HG02943 (cell line): ENCODE results near the gene IGSF9B.

Experiments used
- ATAC-seq: cut with Tn5 transposase; IDR thresholded peaks from one replicate; pipeline ENCODE4 v1.9.1; 2021; ENCODE audit warnings: mild to moderate bottlenecking, low read depth, moderate library complexity; ENCODE audit not compliant: unreplicated experiment

Gene IGSF9B

GRCh38 chr11:133904818-133905515, 51.8 kb downstream of the IGSF9B start:
- no peak for ATAC-seq

DNA sequence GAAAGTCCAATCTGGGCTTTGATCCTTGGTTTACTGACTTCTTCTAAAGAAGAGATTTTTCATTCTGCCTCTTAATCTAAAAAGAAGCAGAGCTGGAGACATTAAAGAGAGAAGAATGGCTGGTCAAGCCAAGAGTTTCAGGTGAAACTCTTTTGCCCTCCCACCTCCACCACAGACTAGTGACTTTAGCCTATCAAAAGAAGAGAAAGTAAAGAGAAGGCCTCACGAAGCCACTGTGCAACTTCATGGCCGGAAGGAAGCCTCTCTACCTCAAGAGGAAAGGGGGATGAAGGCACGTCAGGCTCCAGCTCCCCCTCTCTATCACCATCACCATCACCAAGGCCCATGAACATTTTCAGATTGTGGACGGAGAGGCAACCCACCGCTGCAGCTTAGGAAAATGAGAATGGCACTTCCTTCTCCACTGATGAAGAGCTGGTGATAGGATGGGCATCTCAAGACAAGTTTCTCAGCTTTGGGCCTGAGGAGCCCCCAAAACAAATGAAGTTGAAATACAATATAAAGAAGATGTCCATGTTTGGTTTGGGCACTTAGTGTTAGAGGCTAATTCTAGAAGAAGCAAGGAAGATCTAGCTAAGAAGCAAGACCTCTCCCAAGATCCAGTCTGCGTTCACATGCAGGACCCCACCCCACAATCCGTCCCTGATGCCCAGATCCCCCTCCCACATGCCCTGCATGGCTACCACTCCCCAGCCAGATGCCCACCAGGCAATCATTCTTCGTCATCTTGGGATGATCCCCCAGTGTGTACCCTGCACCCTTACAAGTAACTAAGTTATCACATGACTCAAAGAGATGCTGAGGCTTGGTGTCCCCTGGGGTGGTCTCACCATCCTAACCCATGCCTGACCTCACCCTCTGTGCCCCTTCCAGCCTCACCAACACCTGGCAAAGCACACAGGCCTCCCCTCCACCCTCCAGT, 52.6 kb downstream of the IGSF9B start:
- no peak for ATAC-seq

DNA sequence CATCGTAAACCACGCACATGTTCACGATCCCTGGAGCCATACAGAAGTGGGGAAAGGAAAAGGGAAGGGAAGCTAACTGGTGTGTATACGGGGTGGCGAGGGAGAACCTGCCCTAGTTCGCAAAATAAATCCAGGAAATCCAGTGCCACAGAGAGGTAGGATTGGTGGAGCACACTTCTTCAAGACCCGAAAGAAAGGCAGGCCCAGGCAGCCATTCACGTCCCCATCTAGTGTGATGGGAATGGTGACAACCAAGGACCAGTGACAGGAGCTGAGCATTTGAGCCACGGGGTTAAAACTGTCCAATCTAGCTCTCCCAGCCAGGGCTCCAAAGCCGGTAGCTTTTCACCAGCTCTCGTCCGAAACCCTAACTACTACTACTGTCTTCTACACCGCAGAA, 53.7 kb downstream of the IGSF9B start:
- ATAC-seq, result no peak

- ATAC-seq, result no peak
Measured at GRCh38 chr11:133902506-133902905, 54.3 kb downstream of the IGSF9B start.

GRCh38 chr11:133901999-133902398, 54.8 kb downstream of the IGSF9B start:
- ATAC-seq, result no peak

DNA sequence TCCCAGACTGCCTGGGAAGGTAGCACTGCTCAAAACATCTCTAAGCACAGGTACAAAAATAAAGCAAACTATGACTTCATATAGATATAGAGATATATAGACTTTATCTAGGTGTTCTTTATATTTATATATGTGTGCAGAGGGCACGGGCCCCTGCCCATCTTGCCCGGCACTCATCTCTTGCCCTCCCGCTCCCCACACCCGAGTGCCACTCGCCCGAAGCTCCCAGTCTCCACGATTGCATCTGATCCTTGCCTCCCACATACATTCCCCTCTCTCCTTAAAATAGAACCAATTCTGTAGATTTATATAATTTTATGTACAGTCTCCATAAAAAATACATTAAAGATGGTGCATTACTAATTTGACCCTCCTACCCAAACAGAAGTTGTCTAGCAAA, 55.5 kb downstream of the IGSF9B start:
- ATAC-seq, result no peak

DNA sequence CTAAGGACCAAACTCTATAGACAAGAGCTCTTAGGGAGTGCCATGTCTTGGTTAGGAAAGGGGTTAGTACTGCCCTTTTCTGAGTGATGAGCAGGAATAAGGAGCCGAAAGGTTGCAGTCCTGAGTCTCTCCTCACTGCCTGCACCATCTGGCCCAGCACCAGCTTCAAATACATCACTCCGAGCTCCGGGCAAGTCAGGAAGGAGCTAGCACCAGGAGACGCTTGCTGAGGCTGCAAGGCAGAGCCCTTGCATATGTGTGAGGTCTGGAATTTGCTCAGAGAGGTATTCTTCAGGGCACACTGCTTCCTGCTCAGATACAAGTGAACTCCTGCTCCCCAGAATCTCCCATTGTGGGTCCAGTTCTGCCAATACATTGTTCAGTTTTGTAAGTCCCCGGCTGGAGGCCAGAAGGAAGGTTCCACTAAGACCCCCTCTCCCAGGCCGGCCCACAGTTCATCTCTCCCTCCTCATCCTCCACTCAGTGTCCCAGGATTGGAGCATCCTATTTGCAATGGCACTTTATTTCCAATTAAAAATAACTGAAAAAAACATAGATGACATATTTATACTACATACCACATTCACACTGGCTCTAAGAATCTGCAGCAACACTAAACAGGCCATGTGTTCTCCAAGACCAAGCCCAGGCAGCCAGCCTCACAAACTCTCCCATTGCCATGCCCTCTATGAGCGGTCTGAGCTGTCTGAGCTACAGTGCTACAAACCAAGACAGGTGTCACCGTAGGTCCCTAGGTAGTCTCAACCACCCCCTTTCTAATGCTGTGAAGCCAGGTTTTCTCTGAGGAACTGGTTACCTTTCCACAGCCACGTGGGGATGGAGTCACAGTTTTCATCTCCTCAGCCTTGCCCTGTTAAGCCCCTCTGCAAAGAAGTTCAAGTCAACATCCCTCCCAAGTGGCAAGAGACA, 56.3 kb downstream of the IGSF9B start:
- no peak for ATAC-seq

DNA sequence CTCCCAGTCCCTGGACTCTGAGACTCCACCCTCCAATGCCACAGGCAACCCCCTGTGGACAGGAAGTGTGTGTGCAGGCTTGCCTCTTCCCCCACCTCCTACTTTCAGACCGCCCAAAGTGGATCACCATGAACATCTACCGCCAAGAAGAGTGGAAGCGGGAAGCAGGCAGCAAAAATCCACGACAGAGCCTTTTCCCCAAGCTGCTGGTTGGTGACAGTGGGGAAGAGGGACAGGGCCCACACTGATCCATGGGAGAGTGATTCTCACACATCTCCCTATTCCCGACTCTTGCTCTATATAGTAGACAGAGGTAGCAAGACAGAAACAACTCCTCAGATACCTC, 58.0 kb downstream of the IGSF9B start:
- ATAC-seq, result no peak

DNA sequence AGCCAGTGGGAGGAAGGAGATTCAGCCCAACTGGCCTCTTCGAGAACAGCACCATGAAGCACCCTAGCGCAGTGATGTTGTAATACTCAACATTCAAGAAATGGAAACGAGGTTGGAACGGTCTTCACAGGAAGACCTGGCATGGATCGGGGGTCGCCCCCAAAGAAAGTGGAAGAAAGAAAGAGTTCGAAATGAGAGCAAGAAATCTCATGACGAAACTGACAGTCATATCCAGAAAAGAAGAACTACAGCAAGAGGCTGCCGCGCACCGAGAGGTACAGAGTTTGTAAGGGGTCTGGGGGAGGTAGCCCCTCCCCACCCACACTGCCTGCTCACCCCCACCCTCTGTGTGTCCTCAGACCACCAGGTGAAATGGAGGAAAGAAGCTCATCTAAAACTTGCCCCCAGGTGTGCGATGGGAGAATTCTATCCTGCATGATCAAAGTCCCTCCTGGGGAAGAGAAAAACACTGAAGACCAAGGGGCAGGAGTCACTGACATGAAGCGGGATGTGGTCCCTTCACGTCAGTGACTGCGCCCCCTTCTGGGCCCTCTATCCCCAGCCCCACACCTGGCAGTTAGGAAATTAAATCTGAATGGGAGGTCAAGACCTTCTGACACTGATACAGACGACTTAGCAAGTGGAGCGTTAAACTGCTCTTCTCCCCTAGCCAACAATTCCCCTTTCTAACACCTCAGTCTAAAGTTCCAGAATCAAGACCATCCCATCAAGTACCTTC, 58.6 kb downstream of the IGSF9B start:
- no peak for ATAC-seq

GRCh38 chr11:133897331-133897650, 59.5 kb downstream of the IGSF9B start:
- ATAC-seq, result no peak

GRCh38 chr11:133896642-133897330, 60.0 kb downstream of the IGSF9B start:
- no peak for ATAC-seq

GRCh38 chr11:133896028-133896427, 60.7 kb downstream of the IGSF9B start:
- no peak for ATAC-seq

GRCh38 chr11:133895551-133895950, 61.2 kb downstream of the IGSF9B start:
- no peak for ATAC-seq

DNA sequence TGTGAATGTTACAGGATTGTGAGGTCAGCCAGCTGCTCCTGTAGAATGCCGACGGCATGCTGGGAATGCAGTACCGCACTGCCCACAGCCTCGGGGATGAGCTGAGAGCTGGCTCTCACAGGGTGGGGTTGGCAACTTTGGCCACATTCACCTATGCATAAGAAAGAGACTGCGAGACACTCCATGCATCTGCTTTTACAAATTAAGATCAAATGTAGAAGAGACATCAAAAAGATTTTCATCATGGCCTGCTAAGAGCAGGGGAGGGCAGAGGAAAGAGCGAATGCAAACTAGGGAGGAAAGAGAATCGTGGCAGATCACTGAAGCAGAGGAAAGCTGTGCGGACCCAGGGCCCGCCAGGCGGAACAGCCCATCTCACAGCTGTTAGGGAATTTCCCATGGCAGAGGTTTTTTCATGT, 61.7 kb downstream of the IGSF9B start:
- ATAC-seq, result no peak

DNA sequence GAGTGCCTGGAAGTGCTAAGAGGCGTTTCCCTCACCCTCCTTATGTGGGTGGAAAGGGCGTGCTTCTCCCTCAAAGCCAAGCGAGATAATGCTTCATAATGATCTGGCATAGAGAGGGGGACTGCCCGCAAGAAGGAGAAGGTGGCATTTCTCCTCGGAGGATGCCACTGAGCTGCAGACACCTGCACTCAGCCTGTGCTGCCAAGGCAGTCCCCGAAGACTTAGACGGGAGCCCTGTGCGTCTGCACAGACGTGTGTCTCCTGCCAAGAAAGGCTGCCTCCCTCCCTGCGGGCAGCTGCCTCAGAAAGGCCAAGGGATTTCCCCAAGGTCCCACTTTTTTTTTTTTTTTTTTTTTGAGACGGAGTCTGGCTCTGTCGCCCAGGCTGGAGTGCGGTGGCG, 63.4 kb downstream of the IGSF9B start:
- ATAC-seq, result no peak

GRCh38 chr11:133892584-133893380, 64.0 kb downstream of the IGSF9B start:
- ATAC-seq, result no peak

GRCh38 chr11:133892126-133892525, 64.6 kb downstream of the IGSF9B start:
- ATAC-seq, result no peak

DNA sequence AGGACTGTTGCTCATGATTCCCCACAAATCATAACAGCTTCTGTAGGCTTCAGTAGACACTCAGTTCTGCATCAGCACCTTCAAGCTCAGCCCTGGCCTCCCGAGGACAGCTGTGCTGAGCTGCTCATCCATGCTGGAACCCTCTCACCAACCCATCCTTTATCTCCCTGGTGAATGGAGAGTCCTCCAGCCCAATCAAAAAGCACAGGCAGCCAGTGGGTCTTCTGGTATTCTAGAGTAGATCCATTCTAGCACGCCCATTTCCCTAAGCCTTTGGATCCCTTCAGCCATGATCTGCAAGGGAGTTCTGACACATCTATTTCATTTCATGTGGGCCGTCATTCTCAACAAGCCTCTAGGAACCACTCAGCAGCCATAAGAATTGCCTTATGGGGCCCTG, 66.9 kb downstream of the IGSF9B start:
- ATAC-seq, result no peak

- ATAC-seq, result no peak
Measured at GRCh38 chr11:133889188-133889587, 67.6 kb downstream of the IGSF9B start.
